Keratinocyte (primary cell): ENCODE results near the gene IRGM.
"Not testable (repeated sequence)": the region's sequence is repeated elsewhere in the genome, so short reads cannot be mapped to it uniquely, and the experiment has no call there.

ENCODE experiments used
- EZH2 ChIP-seq: IDR thresholded peaks from one replicate; pipeline ENCODE4 v1.6.1; 2012; ENCODE audit warnings: inconsistent platforms, mild to moderate bottlenecking, low read length, moderate library complexity
- TF ChIP-seq, protein P1 (sequence below), 3 experiments: IDR thresholded peaks in 1 of 3; conservative IDR thresholded peaks in 1 of 3; optimal IDR thresholded peaks in 1 of 3; 2 replicates in 2 of 3; 3 replicates in 1 of 3; pipeline versions ENCODE3 to v1.5.1; 2011; ENCODE audit warnings: low read length in 3 of 3, mild to moderate bottlenecking in 3 of 3, moderate library complexity in 2 of 3, control low read depth in 1 of 3, inconsistent platforms in 1 of 3; ENCODE audit not compliant: insufficient read depth in 2 of 3; ENCODE audit errors: extremely low read depth in 1 of 3

DNA sequence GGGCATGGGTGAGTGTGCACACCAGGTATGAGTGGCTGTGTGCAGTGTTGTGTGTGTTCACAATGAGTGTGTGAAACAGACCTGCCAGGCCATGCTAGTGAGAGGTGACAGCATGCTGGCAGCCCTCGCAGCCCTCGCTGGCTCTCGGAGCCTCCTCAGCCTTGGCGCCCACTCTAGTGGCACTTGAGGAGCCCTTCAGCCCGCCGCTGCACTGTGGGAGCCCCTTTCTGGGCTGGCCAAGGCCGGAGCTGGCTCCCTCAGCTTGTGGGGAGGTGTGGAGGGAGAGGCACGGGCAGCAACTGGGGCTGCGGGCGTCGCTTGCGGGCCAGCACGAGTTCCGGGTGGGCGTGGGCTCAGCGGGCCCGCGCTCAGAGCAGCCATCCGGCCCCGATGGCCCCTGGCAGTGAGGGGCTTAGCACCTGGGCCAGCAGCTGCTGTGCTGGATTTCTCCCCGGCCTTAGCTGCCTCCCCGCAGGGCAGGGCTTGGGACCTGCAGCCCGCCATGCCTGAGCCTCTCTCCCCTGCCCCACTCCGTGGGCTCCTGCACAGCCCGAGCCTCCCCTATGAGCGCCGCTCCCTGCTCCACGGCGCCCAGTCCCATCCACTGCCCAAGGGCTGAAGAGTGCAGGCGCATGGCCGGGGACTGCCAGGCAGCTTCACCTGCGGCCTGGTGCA, 999 bp upstream of the IRGM start:
- not testable (repeated sequence) for TF ChIP-seq EZH2
- TF ChIP-seq, protein P1, sequence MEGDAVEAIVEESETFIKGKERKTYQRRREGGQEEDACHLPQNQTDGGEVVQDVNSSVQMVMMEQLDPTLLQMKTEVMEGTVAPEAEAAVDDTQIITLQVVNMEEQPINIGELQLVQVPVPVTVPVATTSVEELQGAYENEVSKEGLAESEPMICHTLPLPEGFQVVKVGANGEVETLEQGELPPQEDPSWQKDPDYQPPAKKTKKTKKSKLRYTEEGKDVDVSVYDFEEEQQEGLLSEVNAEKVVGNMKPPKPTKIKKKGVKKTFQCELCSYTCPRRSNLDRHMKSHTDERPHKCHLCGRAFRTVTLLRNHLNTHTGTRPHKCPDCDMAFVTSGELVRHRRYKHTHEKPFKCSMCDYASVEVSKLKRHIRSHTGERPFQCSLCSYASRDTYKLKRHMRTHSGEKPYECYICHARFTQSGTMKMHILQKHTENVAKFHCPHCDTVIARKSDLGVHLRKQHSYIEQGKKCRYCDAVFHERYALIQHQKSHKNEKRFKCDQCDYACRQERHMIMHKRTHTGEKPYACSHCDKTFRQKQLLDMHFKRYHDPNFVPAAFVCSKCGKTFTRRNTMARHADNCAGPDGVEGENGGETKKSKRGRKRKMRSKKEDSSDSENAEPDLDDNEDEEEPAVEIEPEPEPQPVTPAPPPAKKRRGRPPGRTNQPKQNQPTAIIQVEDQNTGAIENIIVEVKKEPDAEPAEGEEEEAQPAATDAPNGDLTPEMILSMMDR (optimal IDR thresholded peaks at IDR 0.05 in 1 of 3, IDR thresholded peaks at IDR 0.05 in 1 of 3, conservative IDR thresholded peaks at IDR 0.05 in 1 of 3; ENCODE audit: extremely low read depth in 1 of 3, insufficient read depth in 2 of 3, low read length in 3 of 3), result not testable (repeated sequence)
